ENCODE data around the gene ZFAND3. TPM values are rescaled to one million over a fixed set of nuclear protein-coding genes. Genes with fewer than 3 reads are reported as not detected.

The ZFAND3 gene
- total RNA-seq, 2 experiments from 2014 or later, result 8.3 to 33.8 TPM

DNA sequence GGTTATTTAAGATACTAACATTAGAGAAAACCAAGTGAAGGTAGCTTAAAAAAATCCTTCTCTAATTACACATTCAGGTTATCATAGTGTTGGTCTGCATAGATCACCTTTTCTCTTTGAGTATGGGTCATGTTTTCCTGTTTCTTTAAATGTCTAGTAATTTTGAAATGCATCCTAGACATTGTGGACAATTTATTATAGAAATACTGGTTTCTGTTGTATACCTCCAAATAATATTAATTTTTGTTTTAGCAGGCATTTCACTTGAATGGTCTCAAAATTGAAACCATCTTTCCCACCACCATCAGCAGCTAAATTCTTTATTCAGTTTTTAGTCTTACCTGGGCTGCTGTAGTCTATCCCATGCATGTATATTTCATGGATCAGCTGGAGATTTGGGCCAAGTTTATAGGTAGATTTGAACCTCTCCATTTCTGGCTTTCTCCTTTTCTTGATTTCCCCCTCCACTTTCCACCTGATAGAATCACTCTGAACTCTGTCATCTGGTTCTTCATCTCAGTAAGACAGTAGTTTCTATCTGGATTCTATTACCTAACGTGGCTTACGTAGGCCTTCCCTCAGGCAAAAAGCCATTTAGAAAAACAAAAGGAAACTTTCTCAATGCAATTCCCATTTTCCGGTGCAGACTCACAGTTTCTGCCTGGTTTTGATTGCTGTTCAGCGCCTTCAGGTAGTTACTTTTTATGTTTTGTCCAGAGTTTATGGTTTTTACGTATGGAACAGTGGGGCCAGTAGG, 52.3 kb downstream of the ZFAND3 start:
- intact Hi-C loops (cut with micrococcal nuclease; ENCODE audit: unreplicated experiment), result no loop called here
- no peak for DNase-seq (ENCODE audit: low spot score)
- BruUV-seq (replicated peaks), result no TSS peak
- H3K79me2 ChIP-seq (ENCODE audit: insufficient read depth, low read depth, low read length), result peaks cover 19% of the 10 kb centered on the region; the same call in 1 of the 2 replicates
- POLR2A ChIA-PET, result no interaction called here
- H3K9me2 ChIP-seq (ENCODE audit: insufficient read depth, low read length), result no peaks in the 10 kb centered on the region
- no peak overlapping the region for H3K4me2 ChIP-seq (ENCODE audit: low read length)
- H3K9me3 ChIP-seq (ENCODE audit: low read length), result peaks cover 3% of the 10 kb centered on the region; the same call in 1 of the 2 replicates
- H3K4me3 ChIP-seq (ENCODE audit: low read depth, low read length, poor library complexity, severe bottlenecking), result no peak overlapping the region
- H3K27ac ChIP-seq (ENCODE audit: low read depth, low read length, poor library complexity, severe bottlenecking), result no peak overlapping the region
- CTCF ChIA-PET (ENCODE audit: unreplicated experiment), result no interaction called here
- H3K4me1 ChIP-seq (ENCODE audit: insufficient read depth, low read length, poor library complexity, severe bottlenecking), result no peaks in the 10 kb centered on the region
- no peaks in the 10 kb centered on the region for H3K36me3 ChIP-seq (ENCODE audit: insufficient read depth, low read length)
- H4K20me1 ChIP-seq (ENCODE audit: insufficient read depth, low read length), result peaks cover 16% of the 10 kb centered on the region; the same call in 1 of the 2 replicates
- no peak overlapping the region for H2AFZ ChIP-seq (ENCODE audit: low read length)
- no peak for TF ChIP-seq EZH2phosphoT487 (IDR thresholded peaks at IDR 0.05; ENCODE audit: borderline replicate concordance, low read depth, low read length)
- TF ChIP-seq, protein P1, sequence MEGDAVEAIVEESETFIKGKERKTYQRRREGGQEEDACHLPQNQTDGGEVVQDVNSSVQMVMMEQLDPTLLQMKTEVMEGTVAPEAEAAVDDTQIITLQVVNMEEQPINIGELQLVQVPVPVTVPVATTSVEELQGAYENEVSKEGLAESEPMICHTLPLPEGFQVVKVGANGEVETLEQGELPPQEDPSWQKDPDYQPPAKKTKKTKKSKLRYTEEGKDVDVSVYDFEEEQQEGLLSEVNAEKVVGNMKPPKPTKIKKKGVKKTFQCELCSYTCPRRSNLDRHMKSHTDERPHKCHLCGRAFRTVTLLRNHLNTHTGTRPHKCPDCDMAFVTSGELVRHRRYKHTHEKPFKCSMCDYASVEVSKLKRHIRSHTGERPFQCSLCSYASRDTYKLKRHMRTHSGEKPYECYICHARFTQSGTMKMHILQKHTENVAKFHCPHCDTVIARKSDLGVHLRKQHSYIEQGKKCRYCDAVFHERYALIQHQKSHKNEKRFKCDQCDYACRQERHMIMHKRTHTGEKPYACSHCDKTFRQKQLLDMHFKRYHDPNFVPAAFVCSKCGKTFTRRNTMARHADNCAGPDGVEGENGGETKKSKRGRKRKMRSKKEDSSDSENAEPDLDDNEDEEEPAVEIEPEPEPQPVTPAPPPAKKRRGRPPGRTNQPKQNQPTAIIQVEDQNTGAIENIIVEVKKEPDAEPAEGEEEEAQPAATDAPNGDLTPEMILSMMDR (conservative IDR thresholded peaks at IDR 0.05; ENCODE audit: low read length), result no peak

- Histone ChIP-seq H3K4me1 (ENCODE audit: insufficient read depth, low read length, poor library complexity, severe bottlenecking) (no peaks in the 10 kb centered on the region), H4K20me1 (ENCODE audit: insufficient read depth, low read length) (peaks cover 16% of the 10 kb centered on the region; the same call in 1 of the 2 replicates), H3K9me2 (ENCODE audit: insufficient read depth, low read length) (no peaks in the 10 kb centered on the region), H3K9me3 (ENCODE audit: low read length) (peaks cover 3% of the 10 kb centered on the region; the same call in 1 of the 2 replicates), H2AFZ (ENCODE audit: low read length) (no peak overlapping the region), H3K27ac (ENCODE audit: low read depth, low read length, poor library complexity, severe bottlenecking) (no peak overlapping the region), H3K4me3 (ENCODE audit: low read depth, low read length, poor library complexity, severe bottlenecking) (no peak overlapping the region), H3K4me2 (ENCODE audit: low read length) (no peak overlapping the region), H3K79me2 (ENCODE audit: insufficient read depth, low read depth, low read length) (peaks cover 19% of the 10 kb centered on the region; the same call in 1 of the 2 replicates), H3K36me3 (ENCODE audit: insufficient read depth, low read length) (no peaks in the 10 kb centered on the region)
- CTCF ChIA-PET (ENCODE audit: unreplicated experiment), result no interaction called here
- POLR2A ChIA-PET, result no interaction called here
- BruUV-seq (replicated peaks), result no TSS peak
- DNase-seq (ENCODE audit: low spot score), result no peak
- intact Hi-C loops (cut with micrococcal nuclease; ENCODE audit: unreplicated experiment), result no loop called here
- TF ChIP-seq, protein P1 (conservative IDR thresholded peaks at IDR 0.05; ENCODE audit: low read length), result no peak
- TF ChIP-seq EZH2phosphoT487 (IDR thresholded peaks at IDR 0.05; ENCODE audit: borderline replicate concordance, low read depth, low read length), result no peak
Observed at GRCh38 chr6:37872373-37872745, 52.8 kb downstream of the ZFAND3 start.

DNA sequence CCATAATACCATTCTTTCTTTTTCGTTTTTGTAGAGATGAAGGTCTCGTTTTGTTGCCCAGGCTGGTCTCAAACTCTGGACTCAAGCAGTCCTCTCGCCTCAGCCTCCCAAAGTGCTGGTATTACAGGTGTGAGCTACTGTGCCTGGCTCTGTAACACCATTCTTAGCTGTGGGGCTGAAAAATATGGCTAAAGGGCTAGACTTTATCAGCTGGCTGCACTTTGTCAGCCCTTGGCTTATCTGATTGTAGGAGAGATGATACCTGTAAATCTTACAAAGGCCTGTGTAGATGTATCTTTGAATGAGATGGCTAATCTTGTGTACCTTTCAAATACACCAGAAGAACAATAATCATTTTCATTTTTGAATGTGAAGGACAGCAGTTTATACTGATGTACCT, 55.2 kb downstream of the ZFAND3 start:
- TF ChIP-seq, protein P1 (conservative IDR thresholded peaks at IDR 0.05; ENCODE audit: low read length), result no peak
- TF ChIP-seq EZH2phosphoT487 (IDR thresholded peaks at IDR 0.05; ENCODE audit: borderline replicate concordance, low read depth, low read length), result no peak
- Histone ChIP-seq H3K36me3 (ENCODE audit: insufficient read depth, low read length) (no peaks in the 10 kb centered on the region), H4K20me1 (ENCODE audit: insufficient read depth, low read length) (0 out of 2 replicates have a peak, but pooled peaks cover 7% of the 10 kb centered on the region), H3K4me2 (ENCODE audit: low read length) (no peak overlapping the region), H3K27ac (ENCODE audit: low read depth, low read length, poor library complexity, severe bottlenecking) (no peak overlapping the region), H3K9me3 (ENCODE audit: low read length) (peaks cover 3% of the 10 kb centered on the region; the same call in 1 of the 2 replicates), H3K79me2 (ENCODE audit: insufficient read depth, low read depth, low read length) (peaks cover 16% of the 10 kb centered on the region; the same call in 1 of the 2 replicates), H3K4me3 (ENCODE audit: low read depth, low read length, poor library complexity, severe bottlenecking) (no peak overlapping the region), H3K9me2 (ENCODE audit: insufficient read depth, low read length) (no peaks in the 10 kb centered on the region), H3K4me1 (ENCODE audit: insufficient read depth, low read length, poor library complexity, severe bottlenecking) (no peaks in the 10 kb centered on the region), H2AFZ (ENCODE audit: low read length) (no peak overlapping the region)
- DNase-seq (ENCODE audit: low spot score), result no peak
- intact Hi-C loops (cut with micrococcal nuclease; ENCODE audit: unreplicated experiment), result no loop called here
- POLR2A ChIA-PET, result interaction anchor here (0.6 kb wide), 1 partner anchor 94 kb away, joined by 3 read pairs; no protein-coding TSS in a partner anchor
- BruUV-seq (replicated peaks), result no TSS peak
- CTCF ChIA-PET (ENCODE audit: unreplicated experiment), result no interaction called here

Data from OCI-LY7 (cell line).